HG03565 (cell line): Measurements from ENCODE around the gene SDHD.
"Not testable (repeated sequence)": the region's sequence is repeated elsewhere in the genome, so short reads cannot be mapped to it uniquely, and the experiment has no call there.

ENCODE experiments used
- ATAC-seq: cut with Tn5 transposase; IDR thresholded peaks from one replicate; pipeline ENCODE4 v1.9.1; 2021; ENCODE audit warnings: mild to moderate bottlenecking, moderate library complexity; ENCODE audit not compliant: unreplicated experiment

The SDHD gene

GRCh38 chr11:112086422-112087191, at the start of gene SDHD, which contains the start of gene TIMM8B:
SDHD (plus strand) TSS chr11:112086873; CDS start chr11:112086908, 35 bp downstream.
TIMM8B (minus strand) TSS chr11:112086756; CDS start chr11:112086723, 33 bp downstream.
- ATAC-seq, result peak; percentile 90

GRCh38 chr11:112037527-112037926, 49.1 kb upstream of the SDHD start:
- no peak for ATAC-seq

DNA sequence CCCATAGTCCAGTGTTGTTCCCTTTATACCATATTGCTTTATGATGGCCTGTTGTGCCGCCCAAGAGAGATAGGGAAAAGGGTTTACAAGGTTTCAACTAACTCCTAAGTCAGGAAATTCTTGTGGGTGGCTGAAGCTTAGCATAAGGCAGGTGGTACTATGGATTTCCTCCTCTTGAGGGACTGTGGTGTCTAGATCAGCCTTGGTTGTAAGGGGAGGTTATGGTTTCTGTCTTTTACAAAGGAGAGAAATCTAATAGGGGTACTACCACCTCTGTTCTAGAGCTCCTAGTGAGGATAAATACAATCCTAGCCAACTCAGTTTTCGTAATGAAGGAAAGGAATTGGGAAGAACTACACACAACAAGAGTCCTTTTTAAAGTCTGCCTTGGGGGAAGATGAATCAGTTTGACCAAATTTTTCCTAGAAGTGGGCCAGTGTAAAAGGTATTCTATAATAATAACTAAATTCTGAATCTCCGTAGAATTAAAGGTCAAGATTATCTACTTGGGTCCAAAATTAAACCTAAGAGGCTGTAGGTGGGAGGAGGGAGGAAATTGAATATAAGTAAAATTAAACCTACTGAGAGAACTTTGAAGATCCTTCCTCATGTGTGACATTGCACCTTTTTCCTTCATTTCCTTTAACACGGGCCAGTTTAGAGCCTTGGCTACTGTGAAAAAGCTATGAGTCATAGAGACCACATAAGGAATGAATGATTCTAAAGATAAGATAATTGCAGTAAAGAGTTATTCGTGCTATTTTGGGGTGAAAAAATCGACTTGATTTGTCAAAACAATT, 44.3 kb upstream of the SDHD start:
- ATAC-seq, result no peak

DNA sequence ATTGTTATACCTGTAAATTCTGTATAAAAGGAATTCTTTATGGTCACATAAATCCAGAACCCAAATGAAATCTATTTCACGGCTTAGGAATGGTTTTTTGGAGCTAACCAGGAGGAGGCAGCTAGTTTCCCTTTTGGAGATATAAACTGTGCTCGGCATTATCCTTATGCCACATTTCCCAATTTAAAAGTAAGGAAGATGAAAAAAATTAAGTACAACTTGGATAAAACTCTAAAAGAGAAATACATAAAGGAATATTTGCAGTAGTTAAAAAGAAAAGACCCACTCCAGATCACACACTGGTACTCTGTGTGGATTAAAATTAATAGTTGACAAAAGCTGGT, 43.7 kb upstream of the SDHD start:
- ATAC-seq, result no peak

GRCh38 chr11:112044961-112045360, 41.7 kb upstream of the SDHD start:
- no peak for ATAC-seq

- not testable (repeated sequence) for ATAC-seq
These were observed 40.0 kb upstream of the SDHD start for GRCh38 chr11:112046647-112047046.

- not testable (repeated sequence) for ATAC-seq
These were observed 38.4 kb upstream of the SDHD start for GRCh38 chr11:112048256-112048655.

- ATAC-seq, result no peak
These were observed 36.9 kb upstream of the SDHD start for GRCh38 chr11:112049777-112050176.

DNA sequence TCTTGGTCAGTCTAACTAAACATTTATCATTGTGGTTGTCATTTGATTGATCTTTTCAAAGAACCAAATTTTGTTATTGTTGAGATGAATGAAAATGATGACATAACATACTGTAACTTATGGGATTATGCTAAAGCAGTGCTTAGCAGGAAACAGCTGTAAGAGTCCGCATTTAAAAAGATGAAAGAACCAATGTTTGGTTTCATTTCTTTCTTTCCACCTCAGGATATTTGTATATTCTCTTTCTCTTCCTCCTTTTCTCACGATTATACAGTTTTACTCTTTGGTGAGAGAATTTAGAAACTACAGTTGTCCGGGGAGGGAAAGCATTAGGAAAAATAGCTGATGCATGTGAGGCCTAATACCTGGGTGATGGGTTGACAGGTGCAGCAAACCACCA, 36.0 kb upstream of the SDHD start:
- peak; percentile 81 for ATAC-seq

DNA sequence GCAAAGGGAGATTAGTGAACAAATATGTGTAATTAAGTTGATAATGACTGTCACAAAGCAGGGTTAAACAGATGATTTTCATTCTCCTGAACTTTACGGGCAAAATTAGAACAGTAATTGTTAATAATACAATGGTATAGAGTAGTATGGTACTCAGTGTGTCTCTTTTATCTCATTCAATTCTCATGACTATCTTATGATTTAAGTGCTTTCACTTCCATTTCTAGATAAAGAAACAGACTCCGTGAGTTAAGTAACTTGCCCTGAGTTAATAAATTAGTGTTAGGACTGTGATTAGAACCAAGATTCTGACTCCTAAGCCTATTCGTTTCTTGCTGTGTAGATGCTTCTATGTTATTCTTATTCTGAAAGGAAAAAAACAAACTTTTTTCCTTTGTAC, 34.9 kb upstream of the SDHD start:
- no peak for ATAC-seq

DNA sequence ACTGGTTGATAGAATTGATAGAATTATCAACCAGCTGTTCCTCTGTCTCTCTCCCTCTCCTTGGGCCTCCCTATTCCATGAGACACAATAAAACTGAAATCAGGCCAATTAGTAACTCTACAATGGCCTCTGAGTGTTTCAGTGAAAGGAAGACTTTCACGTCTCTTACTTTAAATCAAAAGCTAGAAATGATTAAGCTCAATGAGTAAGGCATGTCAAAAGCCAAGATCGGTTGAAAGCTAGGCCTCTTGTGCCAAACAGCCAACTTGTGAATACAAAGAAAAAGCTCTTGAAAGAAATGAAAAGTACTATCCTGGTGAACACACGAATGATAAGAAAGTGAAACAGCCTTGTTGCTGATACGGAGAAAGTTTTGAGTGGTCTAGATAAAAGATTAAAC, 29.5 kb upstream of the SDHD start:
- ATAC-seq, result no peak

DNA sequence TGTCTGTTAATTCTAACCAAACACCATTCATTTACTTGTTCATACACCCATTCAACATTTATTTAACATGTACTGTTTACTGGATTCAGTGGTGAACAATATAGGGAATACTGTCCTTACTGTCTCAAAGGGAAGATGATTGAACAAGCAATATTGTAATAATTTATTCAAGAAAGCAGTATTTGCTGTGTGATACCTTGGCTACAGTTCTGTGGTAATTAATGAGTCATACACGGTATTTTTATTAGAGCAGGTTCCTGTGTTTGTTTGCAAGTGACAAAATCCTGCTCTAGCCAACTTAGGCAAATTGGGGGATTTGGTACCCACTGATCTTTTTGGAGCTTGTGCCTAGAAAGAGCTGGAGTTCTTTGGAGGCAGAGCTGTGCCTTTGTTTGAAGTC, 28.6 kb upstream of the SDHD start:
- no peak for ATAC-seq

DNA sequence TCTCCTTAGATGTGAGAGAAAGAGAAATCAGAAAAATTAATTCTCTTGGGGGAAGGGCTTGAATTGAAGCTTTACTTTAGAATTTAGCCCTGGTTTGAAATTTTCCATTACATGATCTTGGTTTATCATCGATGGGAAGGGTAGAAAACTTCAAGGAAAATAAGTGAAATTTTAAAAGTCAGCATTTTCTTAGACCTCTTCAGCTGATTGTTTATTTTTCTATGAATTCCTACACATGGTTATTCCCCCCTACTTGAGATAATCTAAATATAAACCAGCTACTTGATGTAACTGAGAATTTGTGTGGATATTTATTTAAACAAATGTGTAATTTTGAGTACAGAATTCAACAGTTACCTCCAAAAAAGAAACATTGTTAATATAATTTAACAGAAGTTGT, 23.8 kb upstream of the SDHD start:
- ATAC-seq, result no peak

- ATAC-seq, result peak; percentile 69
These were observed 12.5 kb upstream of the SDHD start, which contains the start of the genes NKAPD1 and PIH1D2 for GRCh38 chr11:112073941-112074811. NKAPD1 (plus strand) TSS chr11:112074299; CDS start chr11:112075575, 1,276 bp downstream. PIH1D2 (minus strand) TSS chr11:112074017; CDS start chr11:112073174, 843 bp downstream.

- ATAC-seq, result no peak
These were observed 3.9 kb upstream of the SDHD start for GRCh38 chr11:112082729-112083128.

DNA sequence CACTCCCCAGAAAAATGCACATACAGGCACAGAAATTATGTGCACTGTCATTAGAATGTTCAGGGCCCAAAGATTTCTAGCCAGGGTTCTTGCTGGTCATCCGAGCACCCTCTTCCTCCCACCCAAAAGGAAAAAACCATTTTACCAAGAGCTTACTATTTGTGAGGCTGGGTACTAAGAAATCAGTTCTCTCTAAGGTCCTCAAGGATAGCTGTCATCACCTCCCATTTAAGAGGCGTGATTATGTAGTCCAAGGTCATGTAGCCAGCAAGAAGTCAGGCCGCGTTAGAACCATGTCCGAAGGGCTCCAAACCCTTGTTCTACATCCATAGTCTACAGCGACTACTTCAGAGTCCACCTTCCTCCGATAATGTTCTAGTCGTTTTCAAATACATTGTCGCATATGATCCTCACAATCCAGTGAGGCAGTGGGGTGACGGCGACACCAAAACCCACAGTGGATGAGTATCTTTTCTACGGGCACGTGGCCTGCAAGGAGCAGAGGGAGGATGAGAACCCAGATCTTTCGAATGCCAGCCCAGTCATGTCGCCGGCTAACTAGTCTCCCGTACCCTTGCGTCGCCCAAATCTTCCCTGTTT, 751 bp upstream of the SDHD start:
- ATAC-seq, result peak; percentile 28

DNA sequence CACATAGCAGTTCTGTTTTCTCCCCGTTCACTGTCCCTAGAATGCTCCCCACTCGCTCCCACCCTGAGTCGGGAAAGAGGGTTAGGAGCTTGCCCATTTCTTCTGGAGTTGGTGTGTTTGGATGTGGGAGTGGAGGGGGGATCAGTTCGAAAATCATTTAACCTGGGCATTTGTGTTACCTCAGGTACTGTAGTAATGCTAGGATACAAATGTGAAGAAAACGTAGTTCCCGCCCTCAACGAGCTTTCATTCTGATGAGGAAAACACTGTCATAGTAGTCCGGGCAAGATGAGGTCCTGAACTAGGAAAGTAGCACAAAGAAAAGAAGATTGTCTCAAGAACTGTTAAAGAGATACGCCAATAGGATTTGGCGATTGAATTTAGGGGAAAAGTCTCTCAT, 539 bp downstream of the SDHD start:
- ATAC-seq, result no peak

DNA sequence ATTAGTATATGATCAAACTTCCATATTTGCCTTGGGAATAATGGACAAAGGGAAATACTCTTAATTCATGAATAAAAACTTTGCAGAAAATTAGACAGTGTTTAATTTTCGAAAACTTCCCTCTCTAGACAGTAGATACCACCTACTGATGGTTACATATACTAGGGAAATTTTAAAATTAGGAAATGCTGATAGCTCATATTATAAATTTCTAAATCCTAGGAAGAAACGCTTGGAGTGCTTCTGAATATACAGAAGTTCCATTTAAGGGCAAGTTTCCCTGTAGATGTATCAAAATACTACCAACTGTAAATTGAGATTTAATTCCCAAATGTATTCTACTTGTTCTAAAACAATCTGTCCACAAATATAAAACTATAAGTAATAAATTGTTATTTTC, 8.6 kb downstream of the SDHD start:
- ATAC-seq, result not testable (repeated sequence)

GRCh38 chr11:112096194-112096593, 9.5 kb downstream of the SDHD start:
- no peak for ATAC-seq

- ATAC-seq, result no peak
These were observed 11.3 kb downstream of the SDHD start for GRCh38 chr11:112097734-112098528.
